Natural killer cell (primary cell): ENCODE results near the gene CA14. TPM values are rescaled to one million over a fixed set of nuclear protein-coding genes. Genes with fewer than 3 reads are reported as not detected.

Source experiments
- ATAC-seq, 3 donors: fragments of 150-1000 bp in 2 of 3; fragments of 200-7000 bp in 1 of 3; cut with Tn5 transposase; 1 replicate in 1 of 3; 2 replicates in 2 of 3; pipeline ENCODE4 v1.10.0; 2021; ENCODE audit warnings: mild to moderate bottlenecking in 2 of 3, moderate library complexity in 2 of 3
- DNase-seq, 2 donors: peaks; one replicate each; pipeline versions ENCODE4 v3.0.0 to v3.0.0-alpha.2; 2013 to 2021; ENCODE audit warnings: mixed read lengths in 1 of 2
- H3K27ac ChIP-seq: one replicate; pipeline ENCODE4 v1.5.1; 2013; ENCODE audit warnings: mild to moderate bottlenecking, low read length
- H3K27me3 ChIP-seq: one replicate; pipeline ENCODE4 v1.6.1; 2013; ENCODE audit warnings: low read length; ENCODE audit not compliant: control insufficient read depth, insufficient read depth
- H3K36me3 ChIP-seq: one replicate; pipeline ENCODE4 v1.6.1; 2013; ENCODE audit warnings: low read length; ENCODE audit not compliant: control insufficient read depth, insufficient read depth
- H3K4me1 ChIP-seq: one replicate; pipeline ENCODE4 v1.6.1; 2013; ENCODE audit warnings: low read length; ENCODE audit not compliant: control insufficient read depth, insufficient read depth
- H3K4me3 ChIP-seq: one replicate; pipeline ENCODE4 v1.5.1; 2013; ENCODE audit warnings: low read length
- H3K9me3 ChIP-seq: one replicate; pipeline ENCODE4 v1.6.1; 2013; ENCODE audit warnings: low read length; ENCODE audit not compliant: control insufficient read depth, insufficient read depth
- H3K27ac Mint-ChIP-seq, 2 donors: one replicate each; pipeline ENCODE4 v1.8.0; 2022; ENCODE audit warnings: mild to moderate bottlenecking in 2 of 2, mixed read lengths in 2 of 2, moderate library complexity in 1 of 2
- H3K27me3 Mint-ChIP-seq, 2 donors: one replicate each; pipeline ENCODE4 v1.8.0; 2022; ENCODE audit warnings: low read depth in 2 of 2, mixed read lengths in 2 of 2
- H3K36me3 Mint-ChIP-seq: one replicate; pipeline ENCODE4 v1.8.0; 2022; ENCODE audit warnings: mixed read lengths
- H3K4me1 Mint-ChIP-seq, 2 donors: one replicate each; pipeline ENCODE4 v1.8.0; 2022; ENCODE audit warnings: mixed read lengths in 2 of 2
- H3K4me3 Mint-ChIP-seq: one replicate; pipeline ENCODE4 v1.8.0; 2022; ENCODE audit warnings: mild to moderate bottlenecking, moderate library complexity, mixed read lengths
- H3K9me3 Mint-ChIP-seq, 2 donors: one replicate each; pipeline ENCODE4 v1.8.0; 2022; ENCODE audit warnings: mixed read lengths in 2 of 2
- WGBS: methylation state at CpG from one replicate; pipeline ENCODE4 v1.1.7; 2013; ENCODE audit warnings: missing lambda C conversion rate; ENCODE audit not compliant: insufficient coverage; 5-methylcytosine and 5-hydroxymethylcytosine counted together
- intact Hi-C: fragments of 100-400 bp; cut with micrococcal nuclease; formaldehyde crosslinking; loops from one replicate; pipeline ENCODE4 v1.14.2; 2022
- total RNA-seq, 4 donors: library from RNA; stranded (reverse); fragments of 120-200 nt in 1 of 4; gene quantifications; one replicate each; pipeline versions ENCODE4 v1.2.3 to v1.2.4, GENCODE V29; 2013 to 2022
- TF ChIP-seq, protein P1 (sequence below): fragments of 200-600 bp; IDR thresholded peaks from one replicate; pipeline ENCODE4 v1.8.0; 2022; ENCODE audit warnings: antibody characterized with exemption

Gene CA14
- total RNA-seq, 3 donors from 2014 or later (not counting 1 experiment from before 2014, with no cell fraction given), result not detected

DNA sequence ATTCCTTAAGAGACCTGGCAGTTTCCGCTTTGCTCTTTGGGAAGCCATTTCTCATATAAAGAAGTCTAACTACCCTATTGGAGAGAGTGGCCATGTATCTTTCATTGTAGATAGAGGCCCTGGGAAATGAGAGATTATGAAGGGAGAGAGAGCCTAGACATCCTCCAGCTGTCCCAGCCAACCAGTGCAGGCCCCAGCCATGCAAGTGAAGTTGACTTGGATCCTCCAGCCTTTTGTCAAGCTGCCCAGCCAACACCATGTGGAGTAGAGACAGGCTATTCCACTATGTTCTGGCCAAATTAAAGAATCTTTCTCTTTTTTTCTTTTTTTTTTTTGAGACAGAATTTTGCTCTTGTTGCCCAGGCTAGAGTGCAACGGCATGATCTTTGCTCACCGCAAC, 14.6 kb upstream of the CA14 start:
- no peak overlapping the region for H3K27ac Mint-ChIP-seq
- Histone ChIP-seq H3K27me3 (no peaks in the 10 kb centered on the region), H3K9me3 (no peaks in the 10 kb centered on the region), H3K4me1 (no peaks in the 10 kb centered on the region), H3K27ac (no peak overlapping the region), H3K36me3 (no peaks in the 10 kb centered on the region), H3K4me3 (no peak overlapping the region)
- no peak for ATAC-seq
- intact Hi-C loops, result no loop called here
- DNase-seq, result no peak
- H3K4me1 Mint-ChIP-seq, result no peaks in the 10 kb centered on the region
- 100% methylated on average over 2 of the region's 3 CpGs for WGBS
- no peak overlapping the region for H3K4me3 Mint-ChIP-seq
- no peaks in the 10 kb centered on the region for H3K9me3 Mint-ChIP-seq
- TF ChIP-seq, protein P1, sequence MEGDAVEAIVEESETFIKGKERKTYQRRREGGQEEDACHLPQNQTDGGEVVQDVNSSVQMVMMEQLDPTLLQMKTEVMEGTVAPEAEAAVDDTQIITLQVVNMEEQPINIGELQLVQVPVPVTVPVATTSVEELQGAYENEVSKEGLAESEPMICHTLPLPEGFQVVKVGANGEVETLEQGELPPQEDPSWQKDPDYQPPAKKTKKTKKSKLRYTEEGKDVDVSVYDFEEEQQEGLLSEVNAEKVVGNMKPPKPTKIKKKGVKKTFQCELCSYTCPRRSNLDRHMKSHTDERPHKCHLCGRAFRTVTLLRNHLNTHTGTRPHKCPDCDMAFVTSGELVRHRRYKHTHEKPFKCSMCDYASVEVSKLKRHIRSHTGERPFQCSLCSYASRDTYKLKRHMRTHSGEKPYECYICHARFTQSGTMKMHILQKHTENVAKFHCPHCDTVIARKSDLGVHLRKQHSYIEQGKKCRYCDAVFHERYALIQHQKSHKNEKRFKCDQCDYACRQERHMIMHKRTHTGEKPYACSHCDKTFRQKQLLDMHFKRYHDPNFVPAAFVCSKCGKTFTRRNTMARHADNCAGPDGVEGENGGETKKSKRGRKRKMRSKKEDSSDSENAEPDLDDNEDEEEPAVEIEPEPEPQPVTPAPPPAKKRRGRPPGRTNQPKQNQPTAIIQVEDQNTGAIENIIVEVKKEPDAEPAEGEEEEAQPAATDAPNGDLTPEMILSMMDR, result no peak
- H3K27me3 Mint-ChIP-seq, result no peaks in the 10 kb centered on the region
- no peaks in the 10 kb centered on the region for H3K36me3 Mint-ChIP-seq

DNA sequence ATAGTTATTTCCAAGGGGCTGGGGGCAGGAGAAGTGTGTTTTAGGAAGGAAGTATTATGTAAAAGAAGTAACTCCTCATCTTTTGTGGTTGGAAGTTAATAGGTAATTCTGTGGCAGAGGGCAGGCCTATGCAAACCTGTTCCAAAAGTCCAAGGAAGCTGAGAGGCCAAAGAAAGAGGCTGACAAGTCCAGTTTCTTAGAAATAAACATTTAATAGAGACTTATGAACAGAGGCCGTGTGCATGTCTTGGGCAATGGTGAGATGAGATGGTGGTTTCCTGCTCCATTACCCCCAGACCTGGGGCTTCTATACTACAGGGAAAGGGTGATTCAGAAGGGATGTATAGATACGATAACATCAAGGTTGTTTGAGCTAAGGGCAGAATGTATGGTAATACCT, 7.6 kb upstream of the CA14 start:
- ATAC-seq, result no peak
- Mint-ChIP-seq H3K27me3 (no peaks in the 10 kb centered on the region), H3K9me3 (no peaks in the 10 kb centered on the region), H3K4me1 (no peaks in the 10 kb centered on the region), H3K27ac (no peak overlapping the region), H3K4me3 (no peak overlapping the region), H3K36me3 (no peaks in the 10 kb centered on the region)
- no peaks in the 10 kb centered on the region for H3K9me3 ChIP-seq
- DNase-seq, result no peak
- H3K4me3 ChIP-seq, result no peak overlapping the region
- WGBS, result 61% methylated on average over 2 of the region's 2 CpGs
- TF ChIP-seq, protein P1, result no peak
- H3K27ac ChIP-seq, result no peak overlapping the region
- H3K27me3 ChIP-seq, result no peaks in the 10 kb centered on the region
- no peaks in the 10 kb centered on the region for H3K4me1 ChIP-seq
- no peaks in the 10 kb centered on the region for H3K36me3 ChIP-seq
- intact Hi-C loops, result loop anchor here (10.0 kb wide), 1 partner anchor 375 kb away; the partner anchor contains the start of gene ENSA

DNA sequence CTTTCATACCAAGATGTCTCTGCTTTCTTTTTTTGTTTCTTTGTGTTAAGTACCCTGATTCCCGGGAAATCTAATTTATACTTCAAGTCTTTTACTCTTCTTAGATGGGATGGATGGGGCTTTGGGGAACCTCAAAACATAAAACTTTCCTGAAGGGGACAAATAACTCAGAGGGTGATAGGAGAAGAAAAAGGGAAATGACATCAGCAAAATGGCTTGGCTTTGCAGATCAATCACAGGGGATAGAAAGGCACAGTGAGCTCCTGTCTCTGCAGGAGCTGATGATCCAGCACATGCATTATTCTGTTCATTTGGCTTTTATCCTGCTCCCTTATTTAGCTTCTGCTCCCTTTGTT, 1.4 kb upstream of the CA14 start:
- no peak for ATAC-seq
- Histone ChIP-seq H3K27ac (no peak overlapping the region), H3K36me3 (no peaks in the 10 kb centered on the region), H3K9me3 (no peaks in the 10 kb centered on the region), H3K4me3 (no peak overlapping the region), H3K27me3 (peaks cover 36% of the 10 kb centered on the region), H3K4me1 (peaks cover 13% of the 10 kb centered on the region)
- Mint-ChIP-seq H3K27me3 (peaks cover 32 to 34% of the 10 kb centered on the region in 2 donors), H3K9me3 (no peaks in the 10 kb centered on the region), H3K36me3 (no peaks in the 10 kb centered on the region), H3K4me1 (peaks cover 12 to 13% of the 10 kb centered on the region in 2 donors), H3K27ac (no peak overlapping the region), H3K4me3 (peak overlapping the region; percentile 8)
- TF ChIP-seq, protein P1, result no peak
- WGBS, result no CpG with 5 or more reads among the region's 1 CpG
- no peak for DNase-seq
- intact Hi-C loops, result loop anchor here (5.0 to 10.0 kb wide), 3 partner anchors 66 to 741 kb away; partner anchors contain the start of genes ENSA and PRPF3
